COLO668 (cell line): ENCODE measurements around the gene TCN2.
"Not testable (repeated sequence)": the region's sequence is repeated elsewhere in the genome, so short reads cannot be mapped to it uniquely, and the experiment has no call there.

Experiments used
- DNase-seq: peaks from one replicate; lab custom pipeline; 2025; ENCODE audit not compliant: unreplicated experiment; lab: John Stamatoyannopoulos, UW

The TCN2 gene

GRCh38 chr22:30606455-30607299 is at the start of gene TCN2:
TCN2 (plus strand) TSS chr22:30607174; CDS start chr22:30607332, 158 bp downstream.
- peak; percentile 46 for DNase-seq

DNA sequence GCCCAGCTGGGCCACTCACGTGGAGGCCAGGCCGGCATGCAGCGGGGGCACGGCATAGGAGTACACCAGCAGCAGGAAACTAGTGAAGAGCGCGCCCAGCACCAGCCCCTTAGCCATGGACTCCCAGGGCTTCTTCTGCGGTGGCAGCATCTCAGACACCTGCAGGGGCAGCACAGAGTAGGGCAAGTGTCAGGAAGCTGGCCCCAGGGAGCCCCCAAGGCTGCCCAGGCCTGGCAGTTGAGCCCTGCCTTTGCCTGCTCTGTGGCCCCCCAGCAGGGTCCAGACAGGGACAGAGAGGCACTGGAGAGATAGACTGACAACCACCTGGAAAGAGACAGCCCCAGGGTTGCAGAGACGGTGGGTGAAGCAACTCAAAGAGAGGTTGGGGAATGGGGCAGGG is 49.7 kb upstream of the TCN2 start:
- DNase-seq, result no peak

DNA sequence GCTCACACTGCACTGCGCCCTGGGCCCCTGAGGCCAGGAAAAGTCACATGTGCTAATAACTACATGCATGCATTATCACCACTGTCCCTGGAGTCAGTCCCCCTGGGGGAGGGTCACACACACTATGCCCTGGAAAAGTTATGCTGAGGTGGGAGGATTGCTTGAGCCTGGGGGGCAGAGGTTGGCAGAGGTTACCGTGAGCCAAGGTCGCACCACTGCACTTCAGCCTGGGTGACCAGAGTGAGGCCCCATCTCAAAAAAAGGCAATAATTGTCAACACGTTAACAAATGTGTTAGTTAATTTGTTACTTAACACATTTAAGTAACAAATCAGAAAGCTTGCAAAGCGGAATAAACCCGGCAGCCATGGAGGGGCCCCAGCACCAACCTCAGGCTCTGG is 47.1 kb upstream of the TCN2 start:
- no peak for DNase-seq

DNA sequence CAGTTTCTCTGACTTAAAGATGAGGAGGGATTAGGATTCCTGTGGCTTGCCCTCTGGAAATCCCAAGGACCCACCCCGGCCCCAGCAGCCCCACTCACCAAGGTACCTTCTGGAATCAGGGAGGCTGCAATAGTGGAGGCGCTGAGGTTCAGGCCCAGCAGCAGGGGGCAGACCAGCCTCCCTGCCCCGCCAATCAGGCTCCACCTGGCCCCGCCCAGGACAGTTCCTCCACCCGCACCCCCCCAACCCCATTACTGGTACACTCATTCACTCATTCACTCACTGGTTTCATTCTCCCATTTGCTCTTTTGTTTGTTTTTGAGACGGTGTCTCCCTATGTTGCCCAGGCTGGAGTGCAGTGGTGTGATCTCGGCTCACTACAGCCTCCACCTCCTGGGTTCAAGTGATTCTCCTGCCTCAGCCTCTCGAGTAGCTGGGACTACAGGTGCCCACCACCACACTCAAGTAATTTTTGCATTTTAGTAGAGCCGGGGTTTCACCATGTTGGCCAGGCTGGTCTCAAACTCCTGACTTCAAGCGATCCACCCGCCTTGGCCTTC is 46.3 kb upstream of the TCN2 start:
- DNase-seq, result peak; percentile 17

- DNase-seq, result no peak
Observed at GRCh38 chr22:30561402-30562189, 45.4 kb upstream of the TCN2 start.

DNA sequence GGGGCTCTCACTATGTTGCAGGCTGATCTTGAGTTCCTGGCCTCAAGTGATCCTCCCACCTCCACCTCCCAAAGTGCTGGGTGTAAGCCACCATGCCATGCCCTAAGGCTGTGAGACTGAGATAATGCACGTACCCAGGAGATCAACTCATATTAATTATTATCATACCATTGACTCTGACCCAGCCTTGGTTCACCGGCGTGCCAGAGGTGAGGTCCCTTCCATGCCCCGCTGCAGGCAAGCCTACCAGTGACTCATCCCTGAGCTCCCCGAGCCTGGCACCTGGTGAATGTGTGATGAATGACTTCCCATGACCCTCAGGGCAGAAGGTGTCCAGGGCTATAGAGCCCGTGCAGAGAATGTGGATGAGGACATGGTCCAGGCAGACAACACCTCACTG is 44.6 kb upstream of the TCN2 start:
- peak; percentile 26 for DNase-seq

DNA sequence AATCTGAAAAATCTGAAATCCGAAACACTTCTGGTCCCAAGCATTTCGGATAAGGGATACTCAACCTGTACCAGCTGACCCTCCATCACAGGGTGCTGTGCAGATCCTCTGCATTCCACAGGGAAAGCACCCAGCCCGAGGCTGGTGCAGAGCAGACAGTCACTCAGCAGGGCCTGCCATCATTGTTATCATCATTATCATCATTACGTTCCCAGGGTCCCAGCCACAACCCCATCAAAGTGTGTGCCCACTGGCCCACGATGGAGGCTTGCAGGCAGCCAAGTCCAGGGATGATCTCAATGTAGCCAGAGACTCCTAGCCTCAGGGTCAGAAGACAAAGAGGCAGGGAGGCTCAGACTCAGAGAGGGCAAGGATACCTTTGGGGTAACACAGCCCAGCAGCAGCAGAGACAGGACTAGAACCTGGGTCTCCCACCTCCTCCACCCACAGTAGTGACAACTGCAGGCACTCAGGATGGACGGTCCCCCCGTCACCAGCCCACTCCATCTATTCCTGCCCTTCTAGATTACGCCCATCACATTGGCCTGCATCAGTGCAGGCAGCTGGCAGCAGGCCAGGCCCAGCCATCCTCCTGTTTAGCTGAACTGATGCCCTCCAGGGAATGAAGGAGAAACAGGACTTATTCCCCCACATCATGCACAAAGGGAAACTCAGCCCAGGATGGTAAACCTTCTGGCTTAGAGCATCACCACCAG is 42.8 kb upstream of the TCN2 start:
- DNase-seq, result peak; percentile 23

DNA sequence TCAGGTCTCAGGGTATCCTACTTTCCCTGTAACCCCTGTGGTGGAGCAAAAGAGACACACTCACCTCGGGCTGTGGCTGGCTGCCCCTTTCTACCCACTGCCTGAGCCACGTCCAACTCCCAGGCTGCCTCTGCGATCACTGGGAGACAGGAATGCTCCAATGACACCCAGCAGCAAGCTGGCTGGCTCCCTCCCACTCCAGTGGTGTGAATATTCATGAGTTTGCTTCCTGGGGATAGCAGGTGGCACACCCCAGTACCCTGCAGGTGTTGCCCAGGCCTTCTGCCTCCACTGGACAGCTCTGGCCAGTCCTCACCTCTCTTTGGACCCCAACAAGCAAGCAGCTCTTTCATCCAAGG is 42.2 kb upstream of the TCN2 start:
- DNase-seq, result peak; percentile 43

DNA sequence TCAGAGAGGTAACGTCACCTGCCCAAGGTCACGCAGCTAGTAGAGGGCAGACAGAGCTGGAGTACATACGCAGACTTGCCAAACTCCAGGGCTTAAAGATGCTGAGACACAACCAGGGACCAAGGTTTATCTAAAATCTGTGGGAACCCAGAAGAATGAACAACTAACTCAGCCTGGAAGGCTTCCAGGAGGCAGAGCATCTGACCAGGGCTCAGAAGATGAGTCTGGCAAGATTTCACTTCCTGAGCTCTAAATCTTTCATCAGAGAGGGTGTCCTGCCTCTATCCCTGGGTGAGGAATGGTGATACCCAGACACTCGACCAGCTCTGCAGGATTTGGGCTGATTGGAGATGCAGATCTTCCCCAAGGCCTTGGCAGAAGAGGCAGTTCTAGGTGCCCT is 41.6 kb upstream of the TCN2 start:
- no peak for DNase-seq

DNA sequence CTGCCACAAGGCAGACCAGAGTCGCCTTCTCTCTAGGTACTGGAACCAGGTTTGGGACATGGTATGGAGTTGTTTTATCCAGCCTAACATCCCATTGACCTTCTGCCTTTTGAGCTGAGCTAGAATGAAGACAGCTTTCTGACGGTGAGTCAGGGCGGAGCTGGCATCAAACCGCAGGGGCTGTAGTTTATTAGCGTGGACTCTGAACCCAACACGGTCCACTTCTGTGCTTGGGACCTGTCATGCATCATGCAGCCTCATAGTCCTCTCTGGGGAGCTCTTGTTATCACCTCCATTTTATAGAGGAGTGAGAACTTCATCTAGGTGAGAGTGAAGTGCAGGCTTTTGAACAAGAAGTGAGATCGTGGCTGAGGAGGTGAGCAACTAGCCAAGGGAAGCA is 40.8 kb upstream of the TCN2 start:
- peak; percentile 49 for DNase-seq

DNA sequence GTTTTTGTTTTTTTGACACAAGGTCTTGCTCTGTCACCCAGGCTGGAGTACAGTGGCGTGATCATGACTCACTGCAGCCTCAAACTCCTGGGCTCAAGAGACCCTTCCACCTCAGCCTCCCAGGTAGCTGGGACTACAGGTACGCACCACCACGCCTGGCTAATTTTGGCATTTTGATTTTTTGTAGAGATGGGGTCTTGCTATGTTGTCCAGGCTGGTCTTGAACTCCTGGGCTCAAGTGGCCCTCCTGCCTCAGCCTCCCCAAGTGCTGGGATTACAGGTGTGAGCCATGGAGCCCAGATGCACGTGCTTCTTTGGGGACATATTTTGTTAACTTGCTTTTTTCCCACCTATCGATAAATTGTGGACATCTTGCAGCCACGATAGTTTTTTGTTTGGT is 39.7 kb upstream of the TCN2 start:
- DNase-seq, result not testable (repeated sequence)

GRCh38 chr22:30568137-30568805 is 38.7 kb upstream of the TCN2 start:
- DNase-seq, result no peak

GRCh38 chr22:30569674-30570202 is 37.2 kb upstream of the TCN2 start:
- no peak for DNase-seq

GRCh38 chr22:30572210-30572609 is 34.8 kb upstream of the TCN2 start:
- DNase-seq, result no peak

GRCh38 chr22:30572840-30573593 is 34.0 kb upstream of the TCN2 start:
- DNase-seq, result peak; percentile 63

- DNase-seq, result peak; percentile 91
Observed at GRCh38 chr22:30573594-30574094, 33.3 kb upstream of the TCN2 start.

DNA sequence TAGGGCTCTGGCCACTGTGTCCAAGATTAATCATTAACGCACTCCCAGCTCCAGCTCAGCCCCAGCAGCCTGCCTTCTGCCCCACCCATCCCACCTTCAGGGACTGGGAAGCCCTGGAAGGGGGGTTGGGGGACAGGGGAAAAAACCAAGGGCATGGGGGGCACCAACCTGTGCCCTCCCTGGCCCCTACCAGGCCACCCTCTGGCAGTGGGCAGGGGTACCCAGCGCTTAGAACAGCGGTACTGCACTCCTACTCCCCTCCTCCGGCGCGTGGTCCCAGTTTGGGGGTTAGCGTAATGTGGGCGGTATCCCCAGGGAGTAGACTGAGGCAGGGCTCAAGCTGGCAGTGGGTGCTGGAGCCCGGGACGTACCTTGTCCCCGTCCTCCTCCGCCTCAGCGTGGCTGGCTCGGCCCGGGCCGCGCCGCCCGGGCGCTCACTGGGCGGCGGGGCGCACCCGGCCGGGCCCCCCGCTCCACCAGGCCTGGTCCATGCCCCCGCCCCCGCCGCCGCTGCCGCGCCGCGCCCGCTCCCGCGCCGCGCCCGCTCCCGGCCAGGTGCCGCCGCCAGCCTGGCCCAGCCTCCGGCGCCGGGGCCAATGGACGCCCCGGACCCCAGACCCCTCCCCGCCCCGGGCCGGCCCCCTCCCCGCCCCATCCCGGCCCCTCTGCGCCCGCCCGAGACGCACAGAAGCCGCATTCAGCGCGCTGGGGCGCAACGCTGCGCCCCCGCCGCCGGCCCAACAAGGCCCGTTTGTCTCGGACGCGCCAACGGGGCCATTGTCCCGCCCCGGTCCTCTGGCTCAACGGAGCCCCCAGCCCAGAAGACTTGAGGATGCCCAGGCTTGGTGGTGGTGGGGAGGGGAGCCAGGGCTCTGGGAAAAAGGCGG is 32.6 kb upstream of the TCN2 start, which contains the start of gene GAL3ST1:
TSS of gene GAL3ST1 (minus strand) at position 571 of the 887 bp plus-strand sequence. CDS start 17,273 bp downstream, outside the sequence.
- DNase-seq, result peak; percentile 80

GRCh38 chr22:30574997-30575671 is 31.8 kb upstream of the TCN2 start:
- DNase-seq, result peak; percentile 47
